Activated effector memory CD4-positive, alpha-beta T cell treated with anti-CD3 and anti-CD28 coated beads, Interleukin-2, amount 50 U/mL, for 16 hours (primary cell): Measurements from ENCODE around the gene MSX1.

Source experiments
- DNase-seq: peaks from one replicate; pipeline ENCODE4 v3.0.0-alpha.2; 2020

MSX1 gene

DNA sequence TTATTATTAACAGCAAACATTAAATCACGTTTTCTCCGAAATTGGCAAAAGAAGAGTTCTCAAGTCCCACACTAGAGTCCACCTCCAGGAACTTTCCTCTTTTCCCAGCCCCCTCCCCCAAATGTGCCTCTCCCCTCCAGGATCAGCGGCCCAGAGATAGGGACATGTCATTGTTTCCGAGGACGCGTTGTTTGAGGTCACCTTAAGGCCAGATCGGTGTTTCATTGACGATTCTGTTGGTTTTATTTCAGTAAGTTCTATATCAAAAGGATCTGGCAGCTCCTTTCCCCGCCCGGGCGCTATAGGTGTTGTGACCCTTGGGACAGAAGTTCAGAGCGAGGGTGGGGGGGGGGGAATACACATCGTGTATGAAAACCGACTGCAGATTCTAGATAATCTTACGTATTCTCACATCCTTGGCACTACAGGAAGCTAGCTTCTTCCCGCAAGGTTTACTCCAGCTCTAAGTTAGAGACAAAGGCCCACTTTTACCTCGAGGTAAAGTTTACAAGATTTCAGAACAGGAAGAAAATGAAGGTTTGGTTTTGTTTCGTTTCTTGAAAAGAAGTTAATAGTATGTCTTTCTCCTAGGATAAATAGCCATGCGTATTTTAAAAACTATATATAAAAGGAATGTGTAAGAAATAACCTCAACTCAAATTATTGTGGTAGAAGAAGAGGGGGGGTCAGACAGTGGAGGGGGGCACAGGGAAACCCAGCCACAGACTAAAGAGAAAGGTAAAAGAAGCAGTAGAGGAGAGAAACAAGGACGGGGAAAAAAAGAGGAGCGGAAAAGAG is 739 bp upstream of the MSX1 start:
- peak; percentile 17 for DNase-seq

DNA sequence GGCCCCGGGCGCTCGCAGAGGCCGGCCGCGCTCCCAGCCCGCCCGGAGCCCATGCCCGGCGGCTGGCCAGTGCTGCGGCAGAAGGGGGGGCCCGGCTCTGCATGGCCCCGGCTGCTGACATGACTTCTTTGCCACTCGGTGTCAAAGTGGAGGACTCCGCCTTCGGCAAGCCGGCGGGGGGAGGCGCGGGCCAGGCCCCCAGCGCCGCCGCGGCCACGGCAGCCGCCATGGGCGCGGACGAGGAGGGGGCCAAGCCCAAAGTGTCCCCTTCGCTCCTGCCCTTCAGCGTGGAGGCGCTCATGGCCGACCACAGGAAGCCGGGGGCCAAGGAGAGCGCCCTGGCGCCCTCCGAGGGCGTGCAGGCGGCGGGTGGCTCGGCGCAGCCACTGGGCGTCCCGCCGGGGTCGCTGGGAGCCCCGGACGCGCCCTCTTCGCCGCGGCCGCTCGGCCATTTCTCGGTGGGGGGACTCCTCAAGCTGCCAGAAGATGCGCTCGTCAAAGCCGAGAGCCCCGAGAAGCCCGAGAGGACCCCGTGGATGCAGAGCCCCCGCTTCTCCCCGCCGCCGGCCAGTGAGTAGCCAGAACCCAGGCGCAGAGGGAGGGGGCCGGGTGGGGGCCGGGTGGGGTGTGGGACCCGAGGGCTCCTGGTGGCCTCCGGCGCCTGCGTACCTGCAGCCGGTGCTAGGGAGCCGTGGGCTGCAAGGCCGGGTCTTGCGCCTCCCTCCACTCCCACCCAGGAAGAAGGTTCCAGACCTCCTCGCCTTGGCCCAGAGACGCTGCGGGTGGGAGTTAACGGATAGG is 534 bp downstream of the MSX1 start:
- no peak for DNase-seq

DNA sequence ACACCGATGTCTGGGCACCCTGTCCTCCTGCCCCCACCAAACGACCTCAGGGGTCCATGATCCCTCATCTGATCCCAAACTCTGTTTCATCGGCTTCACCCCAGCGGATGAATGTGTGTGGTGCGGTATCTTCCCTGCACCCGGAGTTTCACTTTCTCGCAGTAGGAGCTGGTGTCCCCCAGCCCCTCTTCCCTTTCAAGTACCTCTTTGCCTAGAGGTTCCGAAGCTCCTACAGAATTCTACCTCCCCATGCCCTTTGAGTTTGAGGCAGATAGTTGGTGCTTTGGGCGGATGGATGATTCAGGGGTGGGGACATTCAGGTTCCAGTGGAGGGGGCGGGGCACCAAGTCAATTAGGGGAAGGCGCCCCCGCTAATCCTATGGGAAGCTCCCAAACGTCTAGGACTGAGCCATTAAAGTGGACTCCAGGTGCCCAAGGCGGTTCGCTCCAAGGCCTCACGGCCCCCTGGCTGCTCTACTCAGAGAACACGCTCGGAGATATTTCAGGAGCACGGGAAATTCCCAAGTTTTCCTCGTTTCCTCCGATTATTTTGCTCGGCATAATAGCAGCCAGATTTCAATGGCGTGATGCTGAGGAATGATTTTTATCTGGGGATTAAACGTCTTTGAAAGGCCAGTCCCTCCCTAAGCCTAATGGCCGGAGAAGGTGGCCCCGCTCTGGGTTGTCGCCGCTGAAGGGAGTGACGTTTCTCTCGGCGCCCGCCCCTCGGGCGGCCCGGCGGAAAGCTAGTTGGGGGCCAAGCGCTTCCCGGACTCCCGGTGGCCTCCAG is 1.3 kb downstream of the MSX1 start:
- DNase-seq = no peak

DNA sequence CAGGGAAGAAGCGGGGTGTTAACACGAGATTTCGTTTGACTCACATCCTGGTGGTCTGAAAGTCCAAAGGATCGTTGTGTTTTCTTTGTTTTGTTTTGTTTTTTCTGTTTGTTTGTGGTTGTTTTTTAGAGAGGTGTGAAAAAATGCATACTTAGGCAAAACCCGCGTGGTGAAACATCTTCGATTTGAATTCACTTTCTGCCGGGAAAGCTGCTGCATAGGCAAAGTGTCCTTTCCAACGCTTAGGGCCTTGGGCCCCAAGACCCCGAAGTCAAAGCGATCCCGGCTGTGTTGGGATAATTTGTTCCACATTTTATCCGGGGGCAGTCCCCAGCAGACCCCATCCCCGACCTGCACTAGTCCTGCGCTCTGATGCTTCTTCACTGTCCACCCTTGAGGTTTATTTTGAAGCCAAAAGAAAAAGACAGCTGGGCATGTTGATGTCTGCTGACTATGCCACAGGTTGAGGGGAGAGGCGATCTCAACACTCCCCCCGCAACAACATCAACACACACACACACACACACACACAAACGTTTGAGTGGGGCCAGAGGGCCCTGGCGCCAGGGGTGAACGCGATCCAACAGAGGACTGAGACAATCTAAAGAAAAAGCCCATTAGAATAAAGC is 2.0 kb downstream of the MSX1 start:
- no peak for DNase-seq

DNA sequence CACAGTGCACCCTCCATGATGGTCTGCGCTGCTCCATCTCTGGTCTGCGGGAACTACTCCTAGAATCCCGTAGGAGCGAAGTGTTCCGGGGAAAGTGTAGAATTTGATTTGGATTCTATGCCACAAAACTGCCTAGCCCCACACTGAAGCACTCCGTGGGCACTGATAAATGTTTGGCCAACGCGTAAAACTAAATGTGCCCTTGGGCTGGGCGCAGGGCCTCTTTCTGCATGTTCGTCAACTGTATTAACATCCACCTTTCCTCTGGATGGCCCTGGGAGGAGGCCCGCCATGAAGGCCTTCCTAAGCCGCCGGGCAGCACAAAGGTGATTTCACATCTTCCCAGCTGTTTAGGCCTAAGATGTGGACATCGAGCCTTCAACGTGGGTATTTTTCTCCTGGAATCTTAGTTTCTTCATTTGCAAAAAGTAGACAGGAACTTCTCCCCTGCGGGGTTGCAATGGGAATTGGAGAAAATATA is 2.6 kb downstream of the MSX1 start:
- no peak for DNase-seq

DNA sequence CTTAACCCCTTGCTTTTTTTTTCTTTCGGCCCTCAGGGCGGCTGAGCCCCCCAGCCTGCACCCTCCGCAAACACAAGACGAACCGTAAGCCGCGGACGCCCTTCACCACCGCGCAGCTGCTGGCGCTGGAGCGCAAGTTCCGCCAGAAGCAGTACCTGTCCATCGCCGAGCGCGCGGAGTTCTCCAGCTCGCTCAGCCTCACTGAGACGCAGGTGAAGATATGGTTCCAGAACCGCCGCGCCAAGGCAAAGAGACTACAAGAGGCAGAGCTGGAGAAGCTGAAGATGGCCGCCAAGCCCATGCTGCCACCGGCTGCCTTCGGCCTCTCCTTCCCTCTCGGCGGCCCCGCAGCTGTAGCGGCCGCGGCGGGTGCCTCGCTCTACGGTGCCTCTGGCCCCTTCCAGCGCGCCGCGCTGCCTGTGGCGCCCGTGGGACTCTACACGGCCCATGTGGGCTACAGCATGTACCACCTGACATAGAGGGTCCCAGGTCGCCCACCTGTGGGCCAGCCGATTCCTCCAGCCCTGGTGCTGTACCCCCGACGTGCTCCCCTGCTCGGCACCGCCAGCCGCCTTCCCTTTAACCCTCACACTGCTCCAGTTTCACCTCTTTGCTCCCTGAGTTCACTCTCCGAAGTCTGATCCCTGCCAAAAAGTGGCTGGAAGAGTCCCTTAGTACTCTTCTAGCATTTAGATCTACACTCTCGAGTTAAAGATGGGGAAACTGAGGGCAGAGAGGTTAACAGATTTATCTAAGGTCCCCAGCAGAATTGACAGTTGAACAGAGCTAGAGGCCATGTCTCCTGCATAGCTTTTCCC is 3.4 kb downstream of the MSX1 start:
- no peak for DNase-seq

DNA sequence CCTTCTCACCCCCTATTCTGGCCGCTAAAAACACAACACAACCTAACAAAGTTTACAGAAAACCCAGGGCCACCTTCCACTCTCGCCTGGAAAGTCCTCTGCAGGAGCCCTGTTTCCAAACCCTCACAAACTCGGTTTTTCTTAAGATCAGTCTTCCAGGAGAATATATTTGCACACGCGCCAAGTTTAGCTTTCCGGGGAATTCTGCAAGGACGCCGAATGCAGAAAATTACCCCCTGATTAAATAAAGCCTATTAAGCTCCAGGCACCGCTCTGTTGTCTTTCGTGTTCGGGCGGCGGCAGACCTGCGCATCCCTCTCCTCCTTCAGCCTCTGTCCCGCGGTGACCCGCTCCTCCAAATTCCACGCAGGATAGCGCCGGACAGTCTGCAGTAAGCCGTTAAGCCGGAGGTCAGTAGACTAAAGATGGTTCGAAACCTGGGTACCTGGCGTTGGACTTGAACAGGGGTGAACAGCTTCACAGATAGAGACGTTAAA is 5.0 kb downstream of the MSX1 start:
- no peak for DNase-seq

DNA sequence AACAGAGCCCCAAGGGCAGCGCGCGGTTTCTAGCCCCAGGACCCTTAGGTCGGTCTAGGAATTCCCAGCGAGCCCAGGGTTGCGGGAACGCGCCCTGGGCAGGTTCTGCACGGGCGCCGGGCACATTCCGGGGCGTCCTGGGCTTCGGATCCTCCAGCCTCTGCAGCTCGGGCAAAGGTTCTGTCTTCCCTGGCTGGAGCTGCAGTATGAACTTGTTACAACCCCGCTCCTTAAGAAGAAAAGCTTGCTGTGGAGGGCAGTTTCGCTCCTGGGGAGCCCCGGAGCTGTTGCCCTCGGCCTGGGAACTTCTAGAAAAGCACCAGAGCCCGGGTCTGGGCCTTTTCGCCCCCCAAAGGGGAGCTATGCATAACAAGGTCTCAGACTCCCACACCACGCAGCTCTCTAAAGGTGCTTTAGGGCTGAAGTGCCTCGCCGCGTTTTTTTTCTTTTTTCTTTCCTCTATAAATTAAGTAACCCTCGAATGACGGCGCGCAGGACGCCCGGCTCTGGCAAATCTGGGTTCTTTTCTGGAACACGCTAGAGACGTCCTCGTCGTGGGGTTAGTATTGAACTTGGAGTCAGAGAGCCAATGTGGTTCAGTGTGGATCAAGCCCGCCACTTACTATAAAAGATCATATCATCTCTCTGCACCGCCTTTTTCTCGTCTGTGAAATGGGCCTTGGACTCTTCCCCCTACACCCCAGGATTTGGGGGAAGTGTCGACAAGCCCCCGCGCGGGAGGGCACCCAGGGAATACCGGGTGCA is 5.7 kb downstream of the MSX1 start:
- DNase-seq = no peak

DNA sequence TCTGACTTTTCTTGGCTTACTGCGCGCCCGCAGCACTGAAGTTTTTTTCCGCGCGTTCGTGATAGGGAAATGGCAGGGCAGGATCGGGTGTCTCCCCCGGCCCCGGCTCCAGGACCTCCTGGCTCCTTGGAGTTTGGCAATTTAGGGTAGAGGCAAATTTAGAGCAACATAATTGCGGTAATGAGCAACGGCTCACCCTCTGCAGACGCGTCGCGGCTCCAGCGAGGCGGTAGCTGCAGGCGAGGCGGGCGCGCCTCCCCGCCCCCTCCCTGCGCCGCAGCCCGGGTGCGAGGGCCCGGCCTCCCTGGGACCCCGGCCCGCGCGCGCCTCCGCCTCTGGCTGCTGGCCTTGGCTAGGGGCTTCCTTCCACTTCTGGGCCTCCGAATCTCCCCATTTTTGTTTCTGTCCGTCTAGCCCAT is 6.2 kb downstream of the MSX1 start:
- no peak for DNase-seq

DNA sequence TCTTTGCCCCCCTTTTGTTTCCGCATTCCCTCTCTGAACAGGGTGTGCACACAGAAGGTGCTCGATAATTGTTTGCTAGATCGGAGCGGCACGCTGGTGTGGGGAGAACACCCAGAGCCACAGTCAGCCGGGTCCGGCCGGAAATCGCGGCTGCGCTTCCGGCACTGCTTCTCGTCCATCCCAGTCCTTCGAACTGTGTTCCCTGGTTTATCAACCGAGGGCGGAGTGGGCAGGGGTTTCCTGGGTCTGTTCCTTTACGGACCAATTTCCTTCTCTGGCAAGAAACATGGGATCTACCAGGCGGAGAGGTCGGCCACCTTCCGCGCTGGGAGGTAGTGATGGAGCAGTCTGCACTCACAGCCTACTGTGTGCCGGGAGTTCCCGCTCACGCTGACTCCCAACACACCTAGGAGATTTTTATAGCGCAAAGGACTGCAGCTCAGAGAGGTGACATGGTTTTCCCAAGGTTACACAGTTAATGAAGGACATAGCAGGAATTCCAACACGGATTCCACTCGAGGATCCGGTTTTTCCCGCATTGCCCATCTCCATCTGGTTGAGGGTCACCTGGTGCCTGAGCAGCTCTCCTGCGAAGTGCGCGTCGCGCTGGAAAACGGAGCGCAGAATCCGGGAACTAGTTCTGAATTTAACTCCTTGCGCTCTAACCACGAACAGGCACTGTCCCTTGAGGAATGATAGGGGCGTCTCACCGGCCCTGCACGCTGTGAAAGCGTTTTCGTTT is 6.8 kb downstream of the MSX1 start:
- no peak for DNase-seq

DNA sequence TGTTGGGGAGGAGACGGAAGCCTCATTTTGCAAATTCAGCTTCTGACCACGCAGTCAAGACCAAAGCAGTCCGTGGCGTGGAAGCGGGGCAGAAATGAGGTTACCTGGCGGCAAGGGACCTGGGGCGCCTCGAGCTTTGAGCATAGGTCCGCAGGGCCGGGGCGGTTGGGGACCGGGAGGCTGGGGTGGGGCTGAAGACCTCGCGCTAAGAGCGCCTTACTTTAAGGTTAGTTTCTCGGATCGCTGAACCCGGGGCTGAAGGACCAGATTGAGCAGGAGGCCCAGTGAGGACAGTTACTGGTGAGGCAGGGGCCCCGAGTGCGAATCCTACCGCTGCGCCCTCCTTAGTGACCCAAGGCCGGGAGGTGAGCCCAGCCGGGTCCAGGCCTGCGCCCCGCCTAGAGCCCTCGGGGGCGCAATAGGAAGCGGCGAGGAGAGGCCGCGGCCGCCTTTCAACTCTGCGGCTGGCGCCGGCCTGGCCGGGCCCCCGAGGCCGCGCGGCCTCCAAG is 7.5 kb downstream of the MSX1 start:
- DNase-seq = no peak

DNA sequence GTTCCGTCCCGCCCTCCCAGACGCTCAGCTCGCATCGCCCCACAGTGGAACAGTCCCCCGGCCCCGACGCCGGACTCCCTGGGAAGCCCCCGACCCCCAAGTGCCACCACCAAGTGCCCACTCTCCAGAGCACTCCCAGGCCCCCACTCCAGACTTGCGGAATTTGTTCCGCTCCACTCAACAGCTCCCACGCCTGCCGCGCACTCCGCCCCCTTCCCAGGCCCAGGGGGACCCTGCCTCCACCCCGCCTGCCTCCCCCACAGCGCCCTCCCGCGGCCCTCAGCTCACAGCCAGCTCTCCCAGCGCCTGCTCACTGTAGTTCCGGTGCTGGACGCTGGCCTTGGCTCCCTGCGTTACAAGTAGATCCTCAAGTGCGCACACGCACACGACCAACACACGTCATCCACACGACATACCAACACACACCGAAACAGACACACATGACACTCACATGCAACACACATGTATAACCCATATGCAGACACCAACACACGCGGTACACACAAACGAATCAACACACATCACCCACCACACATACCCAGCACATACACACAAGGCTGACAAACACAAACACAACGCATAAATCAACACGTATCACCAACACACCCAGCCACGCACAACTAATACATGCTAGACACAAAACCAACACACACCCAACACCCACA is 8.0 kb downstream of the MSX1 start:
- DNase-seq = no peak

DNA sequence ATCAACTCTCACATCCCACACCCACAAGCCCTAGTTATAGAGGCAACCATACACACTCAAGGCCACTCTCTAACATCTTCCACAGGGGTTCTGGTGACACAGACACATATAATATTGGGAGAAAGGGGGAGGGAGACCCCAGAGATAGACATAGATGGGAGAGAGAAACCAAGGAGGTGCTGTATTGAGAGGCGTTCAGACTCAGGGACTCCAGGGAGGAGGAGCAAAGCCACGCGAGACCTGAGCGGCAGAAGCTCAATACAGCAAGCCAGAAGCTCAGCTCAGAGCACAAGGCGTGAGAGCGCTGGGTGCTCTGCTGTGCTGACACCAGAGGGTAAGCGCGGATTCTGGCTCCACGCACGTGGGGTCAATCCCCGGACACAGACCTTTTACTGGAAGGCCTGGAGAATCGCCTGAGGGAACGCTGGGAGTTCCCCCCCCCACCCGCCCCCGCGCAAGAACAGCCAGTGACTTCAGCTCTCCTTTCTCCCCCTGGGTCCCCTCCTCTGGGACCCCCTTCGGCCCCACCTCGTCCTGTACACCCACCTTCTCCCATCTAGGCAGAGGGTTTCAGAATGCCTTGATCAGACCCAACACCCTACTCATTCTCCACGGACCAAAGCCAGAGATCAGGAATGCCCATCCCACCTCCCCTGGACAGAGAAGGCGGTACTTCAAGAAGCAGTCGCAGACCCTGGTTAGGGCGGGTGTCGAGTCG is 8.7 kb downstream of the MSX1 start:
- DNase-seq = no peak

DNA sequence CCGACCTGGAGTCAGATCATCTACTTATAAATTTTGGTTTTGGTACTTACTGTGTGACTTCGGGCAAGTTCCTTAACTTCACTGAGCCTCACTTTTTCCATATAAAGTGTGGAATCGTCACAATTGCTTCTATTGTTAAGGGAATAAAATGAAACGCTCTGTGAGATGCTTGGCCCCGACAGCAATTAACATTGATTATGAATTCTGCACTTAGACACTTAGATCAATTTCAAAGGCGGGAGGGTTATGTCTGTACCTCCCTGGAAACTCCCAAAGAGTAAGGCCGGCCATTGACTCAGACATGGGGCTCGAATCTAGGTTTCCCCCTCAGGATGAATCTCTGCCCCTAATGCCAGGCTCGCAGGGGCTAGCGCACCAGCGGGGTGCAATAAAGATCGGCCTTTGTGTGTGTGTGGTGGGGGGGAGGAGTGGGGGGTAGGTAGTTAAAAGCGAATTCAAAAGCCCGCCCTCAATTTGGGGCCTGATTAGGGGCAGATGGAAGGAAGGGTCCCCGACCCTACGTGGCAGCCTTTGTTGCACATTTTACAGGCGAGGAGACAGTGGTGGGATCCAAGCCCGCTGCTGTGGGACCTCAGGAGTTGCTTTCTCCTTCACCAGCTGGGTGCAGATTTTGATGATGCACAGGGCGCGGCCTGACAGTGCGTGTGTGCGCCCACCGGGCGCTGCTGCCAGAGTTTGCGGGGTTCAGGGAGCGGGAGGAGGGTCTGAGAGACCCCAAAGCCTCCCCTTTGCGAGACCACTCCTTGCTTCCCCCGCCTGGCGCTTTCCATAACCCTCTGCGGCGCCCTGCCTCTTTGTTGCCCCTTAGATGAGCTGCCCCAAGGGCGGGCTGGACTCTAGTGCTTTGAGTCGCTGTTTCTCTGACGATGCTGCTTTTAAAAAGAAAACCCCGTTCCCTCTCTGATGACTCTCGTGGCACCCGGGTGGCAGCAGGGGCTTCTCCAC is 9.6 kb downstream of the MSX1 start:
- DNase-seq = no peak

DNA sequence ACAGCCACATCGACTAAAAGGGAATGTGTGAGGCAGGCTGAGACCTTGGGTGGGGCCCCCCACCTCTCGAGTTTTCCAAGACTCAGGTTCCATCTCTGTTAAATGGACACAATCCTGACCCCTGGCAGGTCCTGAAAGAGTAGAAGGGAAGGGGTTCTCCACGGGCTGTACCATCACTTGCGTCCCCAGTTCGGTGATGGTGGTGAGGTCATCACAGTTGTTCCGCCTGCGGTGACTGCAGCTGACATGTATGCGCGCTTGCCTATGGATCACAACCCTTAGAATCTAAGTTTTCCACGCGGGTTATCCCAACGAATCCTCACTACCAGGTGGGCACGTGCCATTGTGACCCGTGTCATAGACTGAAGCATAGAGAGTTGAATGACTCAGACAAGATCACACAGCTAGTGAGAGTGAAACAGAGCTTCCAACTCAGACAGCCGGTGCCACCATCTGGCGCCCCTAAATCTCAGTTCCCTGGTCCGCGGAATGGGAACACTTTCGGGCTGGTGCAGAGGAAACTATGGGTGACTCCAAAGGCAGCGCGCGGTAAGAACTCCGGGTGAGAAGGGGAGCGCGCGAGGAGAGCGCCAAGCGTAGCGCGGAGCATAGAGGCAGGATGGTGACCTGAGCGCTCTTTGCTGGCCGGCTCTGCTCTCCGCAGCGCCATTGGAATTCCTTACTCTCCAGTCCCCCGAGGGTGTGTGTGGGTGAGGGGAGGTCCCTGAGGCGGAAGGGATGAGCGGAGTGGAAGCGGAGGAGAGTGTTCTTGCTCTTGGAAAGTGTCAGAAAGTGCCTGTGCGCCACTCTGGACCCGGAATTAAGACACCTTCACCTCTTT is 10.5 kb downstream of the MSX1 start:
- DNase-seq = no peak

DNA sequence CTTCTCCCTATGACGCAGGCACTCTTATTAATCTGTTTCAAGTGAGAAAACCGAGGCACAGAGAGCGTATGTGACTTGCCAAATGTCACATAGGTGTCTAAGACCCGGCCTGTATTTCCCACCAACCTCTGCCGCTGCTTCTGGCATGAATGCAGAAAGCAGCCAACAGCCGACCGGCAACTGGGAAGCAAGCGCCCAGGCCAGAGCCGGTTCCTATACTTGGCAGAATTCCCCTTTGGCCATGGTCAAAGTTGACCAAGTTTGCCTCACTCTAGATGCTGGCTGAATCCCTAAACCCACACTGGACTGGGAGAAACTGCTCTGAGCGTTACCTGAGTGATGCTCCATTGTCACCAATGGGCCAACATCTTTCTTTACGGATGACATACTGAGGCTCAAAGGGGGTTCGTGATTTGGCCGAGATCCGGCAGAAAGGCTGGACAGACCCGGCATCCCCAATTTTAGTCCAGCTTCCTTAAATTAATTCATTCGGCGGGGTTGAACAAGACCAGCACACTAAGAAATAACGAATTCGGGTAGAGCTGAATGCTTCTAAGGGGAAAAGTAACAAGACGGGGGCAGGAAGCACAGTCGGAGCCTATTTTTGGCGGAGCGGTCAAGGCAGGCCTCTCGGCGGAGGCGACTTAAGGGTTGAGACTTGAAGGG is 11.2 kb downstream of the MSX1 start:
- DNase-seq = no peak
